H9 (cell line): Measurements from ENCODE around the gene CUBN. TPM values are rescaled to one million over a fixed set of nuclear protein-coding genes. Genes with fewer than 3 reads are reported as not detected.

Experiments used
- DNase-seq: peaks from one replicate; pipeline ENCODE4 v3.0.0-alpha.2; 2017
- H2AFZ ChIP-seq: one replicate; pipeline ENCODE4 v1.6.1; 2013; ENCODE audit warnings: mild to moderate bottlenecking, low read length, control low read depth, moderate library complexity
- H2AK5ac ChIP-seq: 2 replicates; pipeline ENCODE4 v1.6.1; 2013; ENCODE audit warnings: low read length, control low read depth, mixed read lengths; ENCODE audit not compliant: insufficient read length
- H2BK120ac ChIP-seq: one replicate; pipeline ENCODE4 v1.6.1; 2013; ENCODE audit warnings: low read depth, mild to moderate bottlenecking, low read length, control low read depth, inconsistent platforms; ENCODE audit not compliant: poor library complexity, severe bottlenecking
- H2BK12ac ChIP-seq: 2 replicates; pipeline ENCODE4 v1.6.1; 2013; ENCODE audit warnings: low read length, control low read depth, mixed read lengths, low read depth; ENCODE audit not compliant: insufficient read length
- H2BK15ac ChIP-seq: 2 replicates; pipeline ENCODE4 v1.6.1; 2013; ENCODE audit warnings: low read depth, low read length, control low read depth
- H2BK20ac ChIP-seq: one replicate; pipeline ENCODE4 v1.6.1; 2013; ENCODE audit warnings: low read depth, mild to moderate bottlenecking, low read length, control low read depth, inconsistent platforms; ENCODE audit not compliant: poor library complexity, severe bottlenecking
- H2BK5ac ChIP-seq: 2 replicates; pipeline ENCODE4 v1.6.1; 2013; ENCODE audit warnings: low read length, control low read depth, mixed read lengths; ENCODE audit not compliant: insufficient read length
- H3K14ac ChIP-seq: 2 replicates; pipeline ENCODE4 v1.6.1; 2013; ENCODE audit warnings: low read length, control low read depth; ENCODE audit not compliant: insufficient read depth
- H3K18ac ChIP-seq: 2 replicates; pipeline ENCODE4 v1.6.1; 2013; ENCODE audit warnings: low read depth, mild to moderate bottlenecking, mixed read lengths, low read length, control low read depth; ENCODE audit not compliant: insufficient read length
- H3K23ac ChIP-seq: 2 replicates; pipeline ENCODE4 v1.6.1; 2013; ENCODE audit warnings: low read length, control low read depth, mixed read lengths, low read depth; ENCODE audit not compliant: insufficient read length
- H3K23me2 ChIP-seq: 2 replicates; pipeline ENCODE4 v1.6.1; 2013; ENCODE audit warnings: low read depth, mild to moderate bottlenecking, mixed read lengths, low read length, control low read depth; ENCODE audit not compliant: insufficient read length, poor library complexity, severe bottlenecking
- H3K27ac ChIP-seq: 2 replicates; pipeline ENCODE4 v1.5.1; 2013; ENCODE audit warnings: low read length, control low read depth, mixed read lengths, low read depth; ENCODE audit not compliant: insufficient read length
- H3K27me3 ChIP-seq: 2 replicates; pipeline ENCODE4 v1.6.1; 2013; ENCODE audit warnings: low read length, control low read depth, inconsistent platforms; ENCODE audit not compliant: insufficient read depth
- H3K4ac ChIP-seq: 2 replicates; pipeline ENCODE4 v1.6.1; 2013; ENCODE audit warnings: low read depth, mild to moderate bottlenecking, control low read depth, inconsistent platforms, low read length, moderate library complexity
- H3K4me1 ChIP-seq: 2 replicates; pipeline ENCODE4 v1.6.1; 2013; ENCODE audit warnings: low read length, control low read depth, inconsistent platforms; ENCODE audit not compliant: insufficient read depth
- H3K4me2 ChIP-seq: 2 replicates; pipeline ENCODE4 v1.6.1; 2013; ENCODE audit warnings: low read length, control low read depth, mixed read lengths; ENCODE audit not compliant: insufficient read length, insufficient read depth
- H3K56ac ChIP-seq: 2 replicates; pipeline ENCODE4 v1.6.1; 2013; ENCODE audit warnings: low read depth, mild to moderate bottlenecking, mixed read lengths, low read length, control low read depth; ENCODE audit not compliant: insufficient read length
- H3K79me1 ChIP-seq: 2 replicates; pipeline ENCODE4 v1.6.1; 2013; ENCODE audit warnings: low read depth, mild to moderate bottlenecking, moderate library complexity, low read length, control low read depth, inconsistent platforms; ENCODE audit not compliant: insufficient read depth, poor library complexity, severe bottlenecking
- H3K79me2 ChIP-seq: 2 replicates; pipeline ENCODE4 v1.6.1; 2013; ENCODE audit warnings: low read length, control low read depth, inconsistent platforms; ENCODE audit not compliant: insufficient read depth
- H3K9ac ChIP-seq: 2 replicates; pipeline ENCODE4 v1.6.1; 2013; ENCODE audit warnings: low read length, control low read depth, mixed read lengths; ENCODE audit not compliant: insufficient read length; ENCODE audit errors: extremely low read depth
- H3K9me3 ChIP-seq: one replicate; pipeline ENCODE4 v1.6.1; 2013; ENCODE audit warnings: low read depth, low read length, inconsistent platforms; ENCODE audit not compliant: control insufficient read depth
- H3T11ph ChIP-seq: one replicate; pipeline ENCODE4 v1.6.1; 2013; ENCODE audit warnings: mild to moderate bottlenecking, low read length, control low read depth, inconsistent platforms
- H4K20me1 ChIP-seq: one replicate; pipeline ENCODE4 v1.6.1; 2013; ENCODE audit not compliant: control insufficient read depth, insufficient read length, insufficient read depth
- H4K5ac ChIP-seq: 2 replicates; pipeline ENCODE4 v1.6.1; 2013; ENCODE audit warnings: low read depth, mild to moderate bottlenecking, mixed read lengths, low read length, control low read depth; ENCODE audit not compliant: insufficient read length
- H4K8ac ChIP-seq: replicated peaks from 2 replicates; pipeline ENCODE4 v1.6.1; 2013; ENCODE audit warnings: low read length, control low read depth, mixed read lengths, low read depth; ENCODE audit not compliant: insufficient read length
- H4K91ac ChIP-seq: 2 replicates; pipeline ENCODE4 v1.6.1; 2013; ENCODE audit warnings: low read depth, mild to moderate bottlenecking, moderate library complexity, mixed read lengths, low read length, control low read depth; ENCODE audit not compliant: insufficient read length
- H3K27ac Mint-ChIP-seq, 3 experiments: 2 replicates in 2 of 3; 3 replicates in 1 of 3; pipeline ENCODE4 v1.8.0; 2020 to 2021; ENCODE audit warnings: mixed read lengths in 3 of 3, mild to moderate bottlenecking in 1 of 3, moderate library complexity in 1 of 3
- H3K27me3 Mint-ChIP-seq: 2 replicates; pipeline ENCODE4 v1.8.0; 2021; ENCODE audit warnings: low read depth, mild to moderate bottlenecking, moderate library complexity, mixed read lengths
- H3K36me3 Mint-ChIP-seq, 3 experiments: 2 replicates in 2 of 3; 3 replicates in 1 of 3; pipeline ENCODE4 v1.8.0; 2020 to 2021; ENCODE audit warnings: low read depth in 3 of 3, mixed read lengths in 3 of 3; ENCODE audit not compliant: insufficient read depth in 1 of 3
- H3K4me1 Mint-ChIP-seq, 2 experiments: 2 replicates each; pipeline ENCODE4 v1.8.0; 2020; ENCODE audit warnings: mixed read lengths in 2 of 2
- H3K4me3 Mint-ChIP-seq, 2 experiments: 2 replicates in 1 of 2; 3 replicates in 1 of 2; pipeline ENCODE4 v1.8.0; 2020 to 2021; ENCODE audit warnings: mild to moderate bottlenecking in 2 of 2, mixed read lengths in 2 of 2, moderate library complexity in 1 of 2
- H3K9me3 Mint-ChIP-seq, 2 experiments: 2 replicates in 1 of 2; 3 replicates in 1 of 2; pipeline ENCODE4 v1.8.0; 2020; ENCODE audit warnings: mild to moderate bottlenecking in 2 of 2, mixed read lengths in 2 of 2, moderate library complexity in 1 of 2
- CTCF ChIP-seq: fragments of 200-600 bp; sonication (generic); conservative IDR thresholded peaks from 3 replicates; pipeline ENCODE4 v1.8.0; 2021; ENCODE audit warnings: antibody characterized with exemption, mild to moderate bottlenecking
- WGBS: extraction: QIAGEN DNeasy Blood & Tissue Kit; methylation state at CpG from one replicate; pipeline ENCODE4 v1.1.7; 2013; ENCODE audit warnings: missing lambda C conversion rate, low lambda C conversion rate, mixed read lengths; ENCODE audit not compliant: insufficient read length; ENCODE audit errors: extremely low coverage; 5-methylcytosine and 5-hydroxymethylcytosine counted together
- total RNA-seq: library from RNA; stranded (reverse); gene quantifications from 2 replicates; pipeline ENCODE4 v1.2.1, GENCODE V29; 2021

Gene CUBN
- total RNA-seq, 1 experiment from 2014 or later = 0.26 TPM

- no peak overlapping the region for H3K14ac ChIP-seq
- WGBS = no CpG with 5 or more reads among the region's 4 CpGs
- no peak overlapping the region for H2AFZ ChIP-seq
- no peak overlapping the region for H2AK5ac ChIP-seq
- no peak overlapping the region for H3K18ac ChIP-seq
- Mint-ChIP-seq H3K4me3 (no peak overlapping the region), H3K27ac (no peak overlapping the region), H3K9me3 (peaks cover 6 to 22% of the 10 kb centered on the region in 2 experiments; a peak in 4 of 5 replicates), H3K4me1 (peaks cover 7% of the 10 kb centered on the region in 2 experiments), H3K27me3 (no peaks in the 10 kb centered on the region), H3K36me3 (peaks cover 0 to 9% (median 2%) of the 10 kb centered on the region in 3 experiments; a peak in 3 of 7 replicates)
- H3K27me3 ChIP-seq = no peaks in the 10 kb centered on the region
- H3K79me2 ChIP-seq = no peaks in the 10 kb centered on the region
- no peaks in the 10 kb centered on the region for H4K20me1 ChIP-seq
- H3K4ac ChIP-seq = no peak overlapping the region
- TF ChIP-seq CTCF = no peak
- H3K27ac ChIP-seq = no peak overlapping the region
- no peak overlapping the region for H2BK120ac ChIP-seq
- H3K56ac ChIP-seq = no peak overlapping the region
- H3K9me3 ChIP-seq = no peaks in the 10 kb centered on the region
- H3K23me2 ChIP-seq = no peaks in the 10 kb centered on the region
- no peak overlapping the region for H4K91ac ChIP-seq
- no peak overlapping the region for H2BK20ac ChIP-seq
- no peak overlapping the region for H3K4me2 ChIP-seq
- H2BK12ac ChIP-seq = no peak overlapping the region
- no peak overlapping the region for H4K5ac ChIP-seq
- H3K4me1 ChIP-seq = no peaks in the 10 kb centered on the region
- H2BK15ac ChIP-seq = no peak overlapping the region
- no peak overlapping the region for H3K23ac ChIP-seq
- no peak overlapping the region for H4K8ac ChIP-seq
- no peak overlapping the region for H2BK5ac ChIP-seq
- DNase-seq = no peak
- no peak overlapping the region for H3K9ac ChIP-seq
- H3T11ph ChIP-seq = no peak overlapping the region
- H3K79me1 ChIP-seq = no peaks in the 10 kb centered on the region
Measured at GRCh38 chr10:17092216-17092944, 37.2 kb downstream of the CUBN start.
